ENCODE data around the gene ANKRD53.

GRCh38 chr2:70985956-70986355 is 7.5 kb downstream of the ANKRD53 start:
- TF ChIP-seq POLR2A (IDR thresholded peaks at IDR 0.05; ENCODE audit: low read depth, low read length) (no peak), POLR2AphosphoS5 (IDR thresholded peaks at IDR 0.05; ENCODE audit: low read depth, low read length) (no peak), SPI1 (IDR thresholded peaks at IDR 0.05; ENCODE audit: low read depth, low read length) (no peak), PAX5 (IDR thresholded peaks at IDR 0.05; ENCODE audit: insufficient read depth, low read length, severe bottlenecking) (no peak), POU2F2 (IDR thresholded peaks at IDR 0.05; ENCODE audit: low read depth, low read length) (no peak)

Data from GM12891 (cell line).